Nucleus accumbens (tissue), 56 donors: Measurements from ENCODE around the gene RNASE3.
"Not testable (repeated sequence)": the region's sequence is repeated elsewhere in the genome, so short reads cannot be mapped to it uniquely, and the experiment has no call there.

Source experiments
- DNase-seq, 56 donors: peaks; one replicate each; lab custom pipeline; 2025; lab: John Stamatoyannopoulos, UW

RNASE3 gene

GRCh38 chr14:20891126-20891825, at the start of gene RNASE3:
Gene RNASE3, plus strand, starts transcription at chr14:20891385. Its CDS starts 302 bp downstream, at chr14:20891687.
- DNase-seq, result peak in 1 of 56 donors; percentile 9

- DNase-seq, result no peak
Measured at GRCh38 chr14:20846560-20846959, 44.6 kb upstream of the RNASE3 start.

- peak in 7 of 56 donors; percentile 11 to 40 (median 31) for DNase-seq
Measured at GRCh38 chr14:20848316-20848954, 42.8 kb upstream of the RNASE3 start.

- DNase-seq, result peak in 28 of 56 donors; percentile 9 to 60 (median 31)
Measured at GRCh38 chr14:20848955-20849570, 42.1 kb upstream of the RNASE3 start.

GRCh38 chr14:20853042-20853441, 38.1 kb upstream of the RNASE3 start:
- no peak for DNase-seq

- DNase-seq, result peak in 47 of 56 donors; percentile 9 to 78 (median 45)
Measured at GRCh38 chr14:20855652-20856291, 35.4 kb upstream of the RNASE3 start.

GRCh38 chr14:20857207-20857606, 34.0 kb upstream of the RNASE3 start:
- DNase-seq, result no peak

GRCh38 chr14:20857630-20858261, 33.4 kb upstream of the RNASE3 start:
- peak in 46 of 56 donors; percentile 7 to 82 (median 50) for DNase-seq

GRCh38 chr14:20866194-20866593, 25.0 kb upstream of the RNASE3 start:
- DNase-seq, result no peak

- peak in 7 of 56 donors; percentile 3 to 19 (median 10) for DNase-seq
Measured at GRCh38 chr14:20866963-20867362, 24.2 kb upstream of the RNASE3 start.

- DNase-seq, result peak in 51 of 56 donors; percentile 5 to 87 (median 56)
Measured at GRCh38 chr14:20873370-20874177, 17.6 kb upstream of the RNASE3 start.

GRCh38 chr14:20877016-20877415, 14.2 kb upstream of the RNASE3 start:
- no peak for DNase-seq

GRCh38 chr14:20878695-20879094, 12.5 kb upstream of the RNASE3 start:
- no peak for DNase-seq

- DNase-seq, result not testable (repeated sequence)
Measured at GRCh38 chr14:20881229-20881628, 10.0 kb upstream of the RNASE3 start.

- not testable (repeated sequence) for DNase-seq
Measured at GRCh38 chr14:20882787-20883186, 8.4 kb upstream of the RNASE3 start.

- DNase-seq, result not testable (repeated sequence)
Measured at GRCh38 chr14:20888411-20888810, 2.8 kb upstream of the RNASE3 start.

GRCh38 chr14:20895322-20895721, 4.1 kb downstream of the RNASE3 start:
- not testable (repeated sequence) for DNase-seq

GRCh38 chr14:20904393-20905029, 13.3 kb downstream of the RNASE3 start:
- DNase-seq, result peak in 1 of 56 donors; percentile 6

GRCh38 chr14:20905676-20906075, 14.5 kb downstream of the RNASE3 start:
- no peak for DNase-seq
